ENCODE results near the gene MORN4.
"Not testable (repeated sequence)": the region's sequence is repeated elsewhere in the genome, so short reads cannot be mapped to it uniquely, and the experiment has no call there.

Gene MORN4

GRCh38 chr10:97632949-97633884, at the start of gene MORN4:
Gene MORN4, minus strand, starts transcription at chr10:97633500. Its CDS starts 13,847 bp downstream, at chr10:97619653.
- DNase-seq (ENCODE audit: low read depth, low spot score) = peak; percentile 86

- no peak for DNase-seq (ENCODE audit: low read depth, low spot score)
These were observed 48.7 kb upstream of the MORN4 start for GRCh38 chr10:97682042-97682441.

GRCh38 chr10:97679594-97679993, 46.3 kb upstream of the MORN4 start:
- no peak for DNase-seq (ENCODE audit: low read depth, low spot score)

- DNase-seq (ENCODE audit: low read depth, low spot score) = no peak
These were observed 43.7 kb upstream of the MORN4 start for GRCh38 chr10:97676770-97677581.

- no peak for DNase-seq (ENCODE audit: low read depth, low spot score)
These were observed 41.9 kb upstream of the MORN4 start for GRCh38 chr10:97675222-97675621.

- no peak for DNase-seq (ENCODE audit: low read depth, low spot score)
These were observed 40.6 kb upstream of the MORN4 start for GRCh38 chr10:97673736-97674525.

GRCh38 chr10:97669571-97669970, 36.3 kb upstream of the MORN4 start:
- no peak for DNase-seq (ENCODE audit: low read depth, low spot score)

- DNase-seq (ENCODE audit: low read depth, low spot score) = no peak
These were observed 34.2 kb upstream of the MORN4 start for GRCh38 chr10:97667463-97667862.

GRCh38 chr10:97666992-97667391, 33.7 kb upstream of the MORN4 start:
- DNase-seq (ENCODE audit: low read depth, low spot score) = no peak

- no peak for DNase-seq (ENCODE audit: low read depth, low spot score)
These were observed 31.1 kb upstream of the MORN4 start for GRCh38 chr10:97664282-97664850.

GRCh38 chr10:97659589-97659988, 26.3 kb upstream of the MORN4 start:
- no peak for DNase-seq (ENCODE audit: low read depth, low spot score)

GRCh38 chr10:97656777-97657176, 23.5 kb upstream of the MORN4 start:
- DNase-seq (ENCODE audit: low read depth, low spot score) = no peak

GRCh38 chr10:97651773-97652172, 18.5 kb upstream of the MORN4 start:
- DNase-seq (ENCODE audit: low read depth, low spot score) = no peak

- no peak for DNase-seq (ENCODE audit: low read depth, low spot score)
These were observed 17.4 kb upstream of the MORN4 start for GRCh38 chr10:97650726-97651125.

GRCh38 chr10:97649405-97649750, 16.1 kb upstream of the MORN4 start:
- not testable (repeated sequence) for DNase-seq (ENCODE audit: low read depth, low spot score)

GRCh38 chr10:97648562-97649404, 15.5 kb upstream of the MORN4 start:
- no peak for DNase-seq (ENCODE audit: low read depth, low spot score)

GRCh38 chr10:97647556-97647955, 14.3 kb upstream of the MORN4 start:
- DNase-seq (ENCODE audit: low read depth, low spot score) = no peak

- DNase-seq (ENCODE audit: low read depth, low spot score) = no peak
These were observed 11.6 kb upstream of the MORN4 start for GRCh38 chr10:97644936-97645335.

- DNase-seq (ENCODE audit: low read depth, low spot score) = no peak
These were observed 10.2 kb upstream of the MORN4 start for GRCh38 chr10:97643441-97643985.

- DNase-seq (ENCODE audit: low read depth, low spot score) = not testable (repeated sequence)
These were observed 9.3 kb upstream of the MORN4 start for GRCh38 chr10:97642471-97643159.
